ENCODE data around the gene ANKRD44.
"Not testable (repeated sequence)": the region's sequence is repeated elsewhere in the genome, so short reads cannot be mapped to it uniquely, and the experiment has no call there.

The ANKRD44 gene

GRCh38 chr2:197069958-197070357 lies 240.6 kb downstream of the ANKRD44 start:
- in situ Hi-C loops (cut with HindIII; ENCODE audit: low sequenced_read_pairs), result no loop called here
- no peak for TF ChIP-seq CTCF (IDR thresholded peaks at IDR 0.05; ENCODE audit: low read depth, low read length)
- H3K4me3 ChIP-seq (ENCODE audit: low read depth, low read length), result no peak overlapping the region
- DNase-seq (ENCODE audit: low read depth, low spot score), result no peak

- DNase-seq (ENCODE audit: low read depth, low spot score); H3K4me3 ChIP-seq (ENCODE audit: low read depth, low read length); in situ Hi-C loops (cut with HindIII; ENCODE audit: low sequenced_read_pairs): not testable (repeated sequence)
Measured at GRCh38 chr2:197062574-197062973, 248.0 kb downstream of the ANKRD44 start.

GRCh38 chr2:197059477-197059876 lies 251.1 kb downstream of the ANKRD44 start:
- TF ChIP-seq CTCF (IDR thresholded peaks at IDR 0.05; ENCODE audit: low read depth, low read length), result no peak
- H3K4me3 ChIP-seq (ENCODE audit: low read depth, low read length), result no peak overlapping the region
- in situ Hi-C loops (cut with HindIII; ENCODE audit: low sequenced_read_pairs), result no loop called here
- no peak for DNase-seq (ENCODE audit: low read depth, low spot score)

GRCh38 chr2:197058777-197059300 lies 251.7 kb downstream of the ANKRD44 start:
- DNase-seq (ENCODE audit: low read depth, low spot score), result no peak
- in situ Hi-C loops (cut with HindIII; ENCODE audit: low sequenced_read_pairs), result no loop called here
- TF ChIP-seq CTCF (IDR thresholded peaks at IDR 0.05; ENCODE audit: low read depth, low read length), result no peak
- H3K4me3 ChIP-seq (ENCODE audit: low read depth, low read length), result no peak overlapping the region

GRCh38 chr2:197057959-197058358 lies 252.6 kb downstream of the ANKRD44 start:
- no peak for TF ChIP-seq CTCF (IDR thresholded peaks at IDR 0.05; ENCODE audit: low read depth, low read length)
- in situ Hi-C loops (cut with HindIII; ENCODE audit: low sequenced_read_pairs), result no loop called here
- no peak overlapping the region for H3K4me3 ChIP-seq (ENCODE audit: low read depth, low read length)
- no peak for DNase-seq (ENCODE audit: low read depth, low spot score)

GRCh38 chr2:197055045-197055444 lies 255.5 kb downstream of the ANKRD44 start:
- no peak for TF ChIP-seq CTCF (IDR thresholded peaks at IDR 0.05; ENCODE audit: low read depth, low read length)
- no peak overlapping the region for H3K4me3 ChIP-seq (ENCODE audit: low read depth, low read length)
- DNase-seq (ENCODE audit: low read depth, low spot score), result no peak
- in situ Hi-C loops (cut with HindIII; ENCODE audit: low sequenced_read_pairs), result no loop called here

- in situ Hi-C loops (cut with HindIII; ENCODE audit: low sequenced_read_pairs), result no loop called here
- no peak for DNase-seq (ENCODE audit: low read depth, low spot score)
- TF ChIP-seq CTCF (IDR thresholded peaks at IDR 0.05; ENCODE audit: low read depth, low read length), result no peak
- H3K4me3 ChIP-seq (ENCODE audit: low read depth, low read length), result no peak overlapping the region
Measured at GRCh38 chr2:197054437-197054836, 256.1 kb downstream of the ANKRD44 start.
